Natural killer cell (primary cell): ENCODE results near the gene POLR1B. TPM values are rescaled to one million over a fixed set of nuclear protein-coding genes. Genes with fewer than 3 reads are reported as not detected.

Experiments used
- ATAC-seq, 3 donors: fragments of 150-1000 bp in 2 of 3; fragments of 200-7000 bp in 1 of 3; cut with Tn5 transposase; 1 replicate in 1 of 3; 2 replicates in 2 of 3; pipeline ENCODE4 v1.10.0; 2021; ENCODE audit warnings: mild to moderate bottlenecking in 2 of 3, moderate library complexity in 2 of 3
- DNase-seq, 2 donors: peaks; one replicate each; pipeline versions ENCODE4 v3.0.0 to v3.0.0-alpha.2; 2013 to 2021; ENCODE audit warnings: mixed read lengths in 1 of 2
- H3K27ac ChIP-seq: one replicate; pipeline ENCODE4 v1.5.1; 2013; ENCODE audit warnings: mild to moderate bottlenecking, low read length
- H3K27me3 ChIP-seq: one replicate; pipeline ENCODE4 v1.6.1; 2013; ENCODE audit warnings: low read length; ENCODE audit not compliant: control insufficient read depth, insufficient read depth
- H3K36me3 ChIP-seq: one replicate; pipeline ENCODE4 v1.6.1; 2013; ENCODE audit warnings: low read length; ENCODE audit not compliant: control insufficient read depth, insufficient read depth
- H3K4me1 ChIP-seq: one replicate; pipeline ENCODE4 v1.6.1; 2013; ENCODE audit warnings: low read length; ENCODE audit not compliant: control insufficient read depth, insufficient read depth
- H3K4me3 ChIP-seq: one replicate; pipeline ENCODE4 v1.5.1; 2013; ENCODE audit warnings: low read length
- H3K9me3 ChIP-seq: one replicate; pipeline ENCODE4 v1.6.1; 2013; ENCODE audit warnings: low read length; ENCODE audit not compliant: control insufficient read depth, insufficient read depth
- H3K27ac Mint-ChIP-seq, 2 donors: one replicate each; pipeline ENCODE4 v1.8.0; 2022; ENCODE audit warnings: mild to moderate bottlenecking in 2 of 2, mixed read lengths in 2 of 2, moderate library complexity in 1 of 2
- H3K27me3 Mint-ChIP-seq, 2 donors: one replicate each; pipeline ENCODE4 v1.8.0; 2022; ENCODE audit warnings: low read depth in 2 of 2, mixed read lengths in 2 of 2
- H3K36me3 Mint-ChIP-seq: one replicate; pipeline ENCODE4 v1.8.0; 2022; ENCODE audit warnings: mixed read lengths
- H3K4me1 Mint-ChIP-seq, 2 donors: one replicate each; pipeline ENCODE4 v1.8.0; 2022; ENCODE audit warnings: mixed read lengths in 2 of 2
- H3K4me3 Mint-ChIP-seq: one replicate; pipeline ENCODE4 v1.8.0; 2022; ENCODE audit warnings: mild to moderate bottlenecking, moderate library complexity, mixed read lengths
- H3K9me3 Mint-ChIP-seq, 2 donors: one replicate each; pipeline ENCODE4 v1.8.0; 2022; ENCODE audit warnings: mixed read lengths in 2 of 2
- WGBS: methylation state at CpG from one replicate; pipeline ENCODE4 v1.1.7; 2013; ENCODE audit warnings: missing lambda C conversion rate; ENCODE audit not compliant: insufficient coverage; 5-methylcytosine and 5-hydroxymethylcytosine counted together
- intact Hi-C: fragments of 100-400 bp; cut with micrococcal nuclease; formaldehyde crosslinking; loops from one replicate; pipeline ENCODE4 v1.14.2; 2022
- total RNA-seq, 4 donors: library from RNA; stranded (reverse); fragments of 120-200 nt in 1 of 4; gene quantifications; one replicate each; pipeline versions ENCODE4 v1.2.3 to v1.2.4, GENCODE V29; 2013 to 2022
- TF ChIP-seq, protein P1 (sequence below): fragments of 200-600 bp; IDR thresholded peaks from one replicate; pipeline ENCODE4 v1.8.0; 2022; ENCODE audit warnings: antibody characterized with exemption

POLR1B gene, protein sequence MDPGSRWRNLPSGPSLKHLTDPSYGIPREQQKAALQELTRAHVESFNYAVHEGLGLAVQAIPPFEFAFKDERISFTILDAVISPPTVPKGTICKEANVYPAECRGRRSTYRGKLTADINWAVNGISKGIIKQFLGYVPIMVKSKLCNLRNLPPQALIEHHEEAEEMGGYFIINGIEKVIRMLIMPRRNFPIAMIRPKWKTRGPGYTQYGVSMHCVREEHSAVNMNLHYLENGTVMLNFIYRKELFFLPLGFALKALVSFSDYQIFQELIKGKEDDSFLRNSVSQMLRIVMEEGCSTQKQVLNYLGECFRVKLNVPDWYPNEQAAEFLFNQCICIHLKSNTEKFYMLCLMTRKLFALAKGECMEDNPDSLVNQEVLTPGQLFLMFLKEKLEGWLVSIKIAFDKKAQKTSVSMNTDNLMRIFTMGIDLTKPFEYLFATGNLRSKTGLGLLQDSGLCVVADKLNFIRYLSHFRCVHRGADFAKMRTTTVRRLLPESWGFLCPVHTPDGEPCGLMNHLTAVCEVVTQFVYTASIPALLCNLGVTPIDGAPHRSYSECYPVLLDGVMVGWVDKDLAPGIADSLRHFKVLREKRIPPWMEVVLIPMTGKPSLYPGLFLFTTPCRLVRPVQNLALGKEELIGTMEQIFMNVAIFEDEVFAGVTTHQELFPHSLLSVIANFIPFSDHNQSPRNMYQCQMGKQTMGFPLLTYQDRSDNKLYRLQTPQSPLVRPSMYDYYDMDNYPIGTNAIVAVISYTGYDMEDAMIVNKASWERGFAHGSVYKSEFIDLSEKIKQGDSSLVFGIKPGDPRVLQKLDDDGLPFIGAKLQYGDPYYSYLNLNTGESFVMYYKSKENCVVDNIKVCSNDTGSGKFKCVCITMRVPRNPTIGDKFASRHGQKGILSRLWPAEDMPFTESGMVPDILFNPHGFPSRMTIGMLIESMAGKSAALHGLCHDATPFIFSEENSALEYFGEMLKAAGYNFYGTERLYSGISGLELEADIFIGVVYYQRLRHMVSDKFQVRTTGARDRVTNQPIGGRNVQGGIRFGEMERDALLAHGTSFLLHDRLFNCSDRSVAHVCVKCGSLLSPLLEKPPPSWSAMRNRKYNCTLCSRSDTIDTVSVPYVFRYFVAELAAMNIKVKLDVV
- 10 to 100 TPM; 16.2 to 26.5 (median 22.1) TPM for total RNA-seq
- total RNA-seq (2013) = 21.7 TPM

DNA sequence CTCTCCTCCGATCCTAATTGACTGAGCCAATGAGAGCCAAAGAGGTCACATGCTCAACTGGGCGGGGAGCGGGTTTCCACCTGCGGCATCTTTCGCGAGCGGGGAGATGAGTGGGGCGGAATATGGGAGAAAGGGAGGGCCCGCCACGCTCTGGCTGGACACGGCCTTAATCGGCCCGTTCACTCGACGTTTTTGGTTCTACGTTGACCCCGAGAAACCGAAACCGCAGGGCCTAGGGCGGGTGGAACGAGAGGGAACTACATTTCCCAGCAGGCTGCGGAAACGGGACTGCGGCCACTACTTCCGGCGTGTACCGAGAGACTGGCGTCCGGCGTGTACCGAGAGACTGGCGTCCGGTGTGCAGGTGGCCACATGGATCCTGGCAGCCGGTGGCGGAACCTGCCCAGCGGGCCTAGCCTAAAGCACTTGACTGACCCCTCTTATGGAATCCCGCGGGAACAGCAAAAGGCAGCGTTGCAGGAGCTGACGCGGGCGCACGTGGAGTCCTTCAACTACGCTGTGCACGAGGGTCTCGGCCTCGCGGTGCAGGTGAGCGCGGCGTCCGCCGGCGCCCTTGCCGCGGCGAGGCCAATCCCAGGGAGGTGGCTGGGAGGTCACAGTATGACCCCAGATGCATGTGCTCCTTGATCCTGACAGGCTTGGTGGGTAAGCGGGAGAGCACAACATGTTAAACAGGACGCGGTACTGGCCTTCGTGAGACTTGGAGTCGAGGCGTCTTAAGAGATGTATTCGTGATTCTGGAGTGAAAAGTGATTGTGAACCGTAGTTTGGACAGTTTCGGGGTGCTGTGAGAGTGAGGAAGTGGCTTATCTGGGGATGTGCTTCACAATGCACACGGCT lies at the start of gene POLR1B:
POLR1B (plus strand) TSS at position 343 of the 861 bp plus-strand sequence; CDS start at position 373, 30 bp downstream.
- Mint-ChIP-seq H3K4me1 (peaks cover 5 to 6% of the 10 kb centered on the region in 2 donors), H3K27ac (no peak within 1 kb of the TSS), H3K36me3 (no peaks in the 10 kb centered on the region), H3K27me3 (no peaks in the 10 kb centered on the region), H3K4me3 (no peak within 1 kb of the TSS), H3K9me3 (no peaks in the 10 kb centered on the region)
- Histone ChIP-seq H3K27me3 (no peaks in the 10 kb centered on the region), H3K4me1 (peaks cover 17% of the 10 kb centered on the region), H3K9me3 (no peaks in the 10 kb centered on the region), H3K36me3 (peaks cover 6% of the 10 kb centered on the region), H3K27ac (peak within 1 kb of the TSS; percentile 88), H3K4me3 (peak within 1 kb of the TSS; percentile 81)
- peak; percentile 79 to 88 (median 84) for ATAC-seq
- intact Hi-C loops = loop anchor here (1.0 to 2.0 kb wide), 2 partner anchors 42 to 62 kb away; partner anchors contain the start of gene CHCHD5
- TF ChIP-seq, protein P1, sequence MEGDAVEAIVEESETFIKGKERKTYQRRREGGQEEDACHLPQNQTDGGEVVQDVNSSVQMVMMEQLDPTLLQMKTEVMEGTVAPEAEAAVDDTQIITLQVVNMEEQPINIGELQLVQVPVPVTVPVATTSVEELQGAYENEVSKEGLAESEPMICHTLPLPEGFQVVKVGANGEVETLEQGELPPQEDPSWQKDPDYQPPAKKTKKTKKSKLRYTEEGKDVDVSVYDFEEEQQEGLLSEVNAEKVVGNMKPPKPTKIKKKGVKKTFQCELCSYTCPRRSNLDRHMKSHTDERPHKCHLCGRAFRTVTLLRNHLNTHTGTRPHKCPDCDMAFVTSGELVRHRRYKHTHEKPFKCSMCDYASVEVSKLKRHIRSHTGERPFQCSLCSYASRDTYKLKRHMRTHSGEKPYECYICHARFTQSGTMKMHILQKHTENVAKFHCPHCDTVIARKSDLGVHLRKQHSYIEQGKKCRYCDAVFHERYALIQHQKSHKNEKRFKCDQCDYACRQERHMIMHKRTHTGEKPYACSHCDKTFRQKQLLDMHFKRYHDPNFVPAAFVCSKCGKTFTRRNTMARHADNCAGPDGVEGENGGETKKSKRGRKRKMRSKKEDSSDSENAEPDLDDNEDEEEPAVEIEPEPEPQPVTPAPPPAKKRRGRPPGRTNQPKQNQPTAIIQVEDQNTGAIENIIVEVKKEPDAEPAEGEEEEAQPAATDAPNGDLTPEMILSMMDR = no peak
- peak; percentile 75 to 84 for DNase-seq
- WGBS = under 1% methylated on average over 66 of the region's 67 CpGs

DNA sequence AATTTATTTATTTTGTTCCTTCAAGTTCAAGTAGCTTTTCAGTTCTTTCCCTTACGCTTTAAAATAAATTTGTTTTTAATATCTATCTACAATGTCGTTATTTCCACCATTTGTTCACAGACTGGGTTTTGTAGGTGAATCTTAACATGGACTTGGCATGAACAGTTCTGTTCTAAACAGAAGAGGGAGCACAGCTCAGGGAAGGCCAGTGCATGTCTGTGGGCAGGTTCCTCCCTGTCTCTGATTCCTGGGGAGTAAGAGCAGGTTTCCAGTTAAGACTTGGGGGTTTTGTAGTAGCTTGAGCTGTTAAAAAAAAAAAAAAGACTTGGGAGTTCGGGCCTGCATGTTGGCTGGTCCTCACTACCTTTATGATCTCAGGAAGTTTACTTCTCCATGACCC lies 49.2 kb upstream of the POLR1B start:
- H3K36me3 Mint-ChIP-seq = no peaks in the 10 kb centered on the region

More for the DNA sequence above, 49.2 kb upstream of the POLR1B start:
- Histone ChIP-seq H3K4me1 (no peaks in the 10 kb centered on the region), H3K9me3 (no peaks in the 10 kb centered on the region), H3K27me3 (no peaks in the 10 kb centered on the region), H3K27ac (no peak overlapping the region), H3K36me3 (peaks cover 8% of the 10 kb centered on the region), H3K4me3 (no peak overlapping the region)
- H3K4me3 Mint-ChIP-seq = no peak overlapping the region
- TF ChIP-seq, protein P1 = no peak
- WGBS = 100% methylated on average over 2 of the region's 3 CpGs
- no peak for DNase-seq
- no peaks in the 10 kb centered on the region for H3K9me3 Mint-ChIP-seq
- H3K27ac Mint-ChIP-seq = no peak overlapping the region
- intact Hi-C loops = no loop called here
- no peaks in the 10 kb centered on the region for H3K27me3 Mint-ChIP-seq
- no peak for ATAC-seq
- no peaks in the 10 kb centered on the region for H3K4me1 Mint-ChIP-seq
